Activated CD4-positive, alpha-beta T cell treated with anti-CD3 and anti-CD28 coated beads for 36 hours (primary cell): ENCODE measurements around the gene HOXA4. TPM values are rescaled to one million over a fixed set of nuclear protein-coding genes. Genes with fewer than 3 reads are reported as not detected.

ENCODE experiments used
- ATAC-seq: fragments of 200-7000 bp; cut with Tn5 transposase; one replicate; pipeline ENCODE4 v1.10.0; 2021; ENCODE audit warnings: mild to moderate bottlenecking, moderate library complexity
- CTCF ChIA-PET: fragments of 350-600 bp; sonication (Branson Sonifier 250); formaldehyde crosslinking; loops from one replicate; lab custom pipeline; 2021; ENCODE audit warnings: antibody characterized with exemption; lab: Charles Lee
- POLR2A ChIA-PET: fragments of 350-600 bp; sonication (Branson Sonifier 250); formaldehyde crosslinking; loops from one replicate; lab custom pipeline; 2021; ENCODE audit warnings: antibody characterized with exemption, inconsistent platforms; lab: Charles Lee
- DNase-seq: peaks from one replicate; pipeline ENCODE4 v3.0.0-alpha.2; 2020
- H3K27ac Mint-ChIP-seq: one replicate; pipeline ENCODE4 v1.8.0; 2021; ENCODE audit warnings: mixed read lengths
- H3K27me3 Mint-ChIP-seq: one replicate; pipeline ENCODE4 v1.8.0; 2021; ENCODE audit warnings: mixed read lengths
- H3K36me3 Mint-ChIP-seq: one replicate; pipeline ENCODE4 v1.8.0; 2021; ENCODE audit warnings: low read depth, mixed read lengths
- H3K4me1 Mint-ChIP-seq: one replicate; pipeline ENCODE4 v1.8.0; 2021; ENCODE audit warnings: mixed read lengths
- H3K4me3 Mint-ChIP-seq: one replicate; pipeline ENCODE4 v1.8.0; 2021; ENCODE audit warnings: mild to moderate bottlenecking, moderate library complexity, mixed read lengths
- H3K9me3 Mint-ChIP-seq: one replicate; pipeline ENCODE4 v1.8.0; 2021; ENCODE audit warnings: low read depth, mixed read lengths
- intact Hi-C, 2 experiments: fragments of 100-400 bp; cut with DNase I in 1 of 2; cut with micrococcal nuclease in 1 of 2; formaldehyde crosslinking; loops; one replicate each; pipeline versions ENCODE4 v1.14.2 to v1.15.1; 2022 to 2024; cut with DNase I, micrococcal nuclease
- total RNA-seq, 2 experiments: library from RNA; stranded (reverse); gene quantifications; one replicate each; pipeline ENCODE4 v1.2.3, GENCODE V29; 2021

HOXA4 gene
- total RNA-seq, 2 experiments from 2014 or later: 0.25 TPM; not detected in 1

DNA sequence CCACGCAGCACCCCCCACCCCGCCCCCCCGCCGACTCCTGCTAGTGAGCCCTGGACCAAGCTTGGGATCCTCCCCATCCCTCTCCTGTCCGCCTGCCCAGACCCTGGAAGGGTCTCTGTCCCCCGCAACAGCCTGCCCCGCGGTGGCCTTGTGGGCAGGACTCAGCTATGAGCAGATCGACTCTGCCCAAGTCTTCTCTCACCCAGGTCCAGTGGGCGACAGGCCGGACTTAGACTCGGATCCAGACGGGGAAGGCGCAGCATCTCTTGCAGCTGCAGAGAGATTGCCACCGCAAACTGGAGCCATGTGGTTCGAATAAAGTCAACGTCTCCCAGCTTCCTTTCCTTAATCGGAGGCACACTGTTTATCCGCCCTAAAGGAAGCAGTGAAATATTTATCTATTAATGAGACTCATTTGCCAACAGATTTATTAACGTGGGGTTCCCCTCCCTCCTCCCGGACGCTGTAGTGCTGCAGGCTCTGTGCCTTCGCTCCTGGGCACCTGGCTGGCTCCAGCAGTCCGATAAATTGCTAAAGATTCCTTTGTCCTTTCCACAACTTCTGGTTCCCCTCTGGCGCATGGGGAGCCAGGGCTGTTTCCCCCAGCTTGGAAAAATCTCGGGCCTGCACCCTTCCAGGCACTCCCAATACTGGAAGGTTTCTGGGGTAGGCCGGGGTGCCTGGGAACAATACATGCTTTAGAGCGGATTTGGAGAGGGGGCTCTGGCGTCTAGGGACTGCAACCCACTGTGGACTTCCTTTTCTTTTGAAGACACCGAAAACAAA lies 26.6 kb upstream of the HOXA4 start:
- ChIA-PET CTCF (interaction anchor here (0.7 to 1.1 kb wide), 3 partner anchors 23 to 38 kb away, joined by 3 read pairs; no protein-coding TSS in a partner anchor), POLR2A (no interaction called here)
- DNase-seq (no peak), ATAC-seq (no peak)
- H3K27ac Mint-ChIP-seq: no peak overlapping the region
- intact Hi-C loops: loop anchor here (1.0 to 5.0 kb wide), 3 partner anchors 8 to 60 kb away; partner anchors contain the start of genes HOXA1 (in 1 of the 2) and HOXA9 (in 1 of the 2)
- peaks cover 76% of the 10 kb centered on the region for H3K27me3 Mint-ChIP-seq
- peaks cover 30% of the 10 kb centered on the region for H3K4me1 Mint-ChIP-seq
- H3K9me3 Mint-ChIP-seq: no peaks in the 10 kb centered on the region
- H3K4me3 Mint-ChIP-seq: no peak overlapping the region
- no peaks in the 10 kb centered on the region for H3K36me3 Mint-ChIP-seq

DNA sequence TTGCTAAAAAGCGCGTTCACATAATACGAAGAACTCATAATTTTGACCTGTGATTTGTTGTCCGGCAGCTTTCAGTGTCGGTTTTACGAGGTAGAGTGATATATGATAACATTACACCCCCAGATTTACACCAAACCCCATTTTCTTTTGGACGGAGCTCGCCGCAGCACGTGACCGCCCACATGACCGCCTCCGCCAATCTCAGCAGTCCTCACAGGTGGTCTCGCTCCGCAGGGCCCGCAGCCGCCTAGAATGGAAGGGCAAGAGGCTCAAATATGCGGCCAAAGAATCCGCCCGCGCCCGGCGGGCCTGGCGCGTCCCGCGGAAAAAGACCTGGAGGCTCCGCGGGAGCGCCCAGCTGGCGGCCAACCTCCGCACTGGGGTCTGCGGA lies 25.9 kb upstream of the HOXA4 start, which contains the start of gene HOXA7:
Gene HOXA7, minus strand, starts transcription at position 168 of the 391 bp plus-strand sequence. Its CDS starts 130 bp downstream, at position 38.
- H3K4me1 Mint-ChIP-seq: peaks cover 36% of the 10 kb centered on the region
- CTCF ChIA-PET: interaction anchor here (0.7 to 1.1 kb wide), 3 partner anchors 24 to 38 kb away, joined by 3 read pairs; no protein-coding TSS in a partner anchor
- DNase-seq (no peak), ATAC-seq (no peak)
- POLR2A ChIA-PET: no interaction called here
- peak within 1 kb of the TSS; percentile 41 for H3K4me3 Mint-ChIP-seq
- H3K27me3 Mint-ChIP-seq: peaks cover 79% of the 10 kb centered on the region
- no peaks in the 10 kb centered on the region for H3K36me3 Mint-ChIP-seq
- no peak within 1 kb of the TSS for H3K27ac Mint-ChIP-seq
- intact Hi-C loops: loop anchor here (1.0 to 5.0 kb wide), 3 partner anchors 9 to 59 kb away; partner anchors contain the start of genes HOXA1 (in 1 of the 2) and HOXA9 (in 1 of the 2)
- no peaks in the 10 kb centered on the region for H3K9me3 Mint-ChIP-seq

DNA sequence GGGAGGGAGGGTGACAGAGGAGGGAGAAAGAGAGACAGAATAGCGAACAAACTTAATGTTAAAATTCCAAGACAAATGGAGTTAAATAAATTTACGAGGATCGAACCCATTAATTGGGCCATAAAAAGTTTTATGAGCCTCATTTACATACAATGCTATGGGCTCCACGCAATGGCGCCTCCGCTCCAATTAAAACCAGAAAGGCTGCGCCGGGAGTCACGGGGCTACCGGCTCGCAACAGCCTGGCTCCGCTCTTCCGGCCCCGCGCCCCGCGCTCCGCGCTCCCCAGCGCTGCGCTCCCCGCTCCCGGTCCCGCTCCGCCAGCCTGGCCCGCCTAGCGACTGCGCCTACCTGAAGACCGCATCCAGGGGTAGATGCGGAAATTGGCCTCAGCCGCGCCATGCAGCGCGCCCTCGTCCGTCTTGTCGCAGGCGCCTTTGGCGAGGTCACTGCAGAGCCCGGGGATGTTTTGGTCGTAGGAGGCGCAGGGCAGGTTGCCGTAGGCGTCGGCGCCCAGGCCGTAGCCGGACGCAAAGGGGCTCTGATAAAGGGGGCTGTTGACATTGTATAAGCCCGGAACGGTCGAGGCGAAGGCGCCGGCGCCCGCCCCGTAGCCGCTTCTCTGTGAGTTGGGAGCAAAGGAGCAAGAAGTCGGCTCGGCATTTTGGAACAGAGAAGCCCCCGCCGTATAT lies 25.4 kb upstream of the HOXA4 start:
- POLR2A ChIA-PET: no interaction called here
- Mint-ChIP-seq H3K36me3 (no peaks in the 10 kb centered on the region), H3K27me3 (peaks cover 81% of the 10 kb centered on the region), H3K9me3 (no peaks in the 10 kb centered on the region), H3K27ac (no peak overlapping the region), H3K4me3 (peak overlapping the region; percentile 41), H3K4me1 (peaks cover 39% of the 10 kb centered on the region)
- ATAC-seq (no peak), DNase-seq (no peak)
- CTCF ChIA-PET: interaction anchor here (0.8 to 1.1 kb wide), 3 partner anchors 26 to 786 kb away, joined by 3 to 4 read pairs (median 3); no protein-coding TSS in a partner anchor
- intact Hi-C loops: loop anchor here (1.0 to 5.0 kb wide), 4 partner anchors 9 to 59 kb away; partner anchors contain the start of genes HOXA1 (in 1 of the 2) and HOXA9 (in 1 of the 2)

DNA sequence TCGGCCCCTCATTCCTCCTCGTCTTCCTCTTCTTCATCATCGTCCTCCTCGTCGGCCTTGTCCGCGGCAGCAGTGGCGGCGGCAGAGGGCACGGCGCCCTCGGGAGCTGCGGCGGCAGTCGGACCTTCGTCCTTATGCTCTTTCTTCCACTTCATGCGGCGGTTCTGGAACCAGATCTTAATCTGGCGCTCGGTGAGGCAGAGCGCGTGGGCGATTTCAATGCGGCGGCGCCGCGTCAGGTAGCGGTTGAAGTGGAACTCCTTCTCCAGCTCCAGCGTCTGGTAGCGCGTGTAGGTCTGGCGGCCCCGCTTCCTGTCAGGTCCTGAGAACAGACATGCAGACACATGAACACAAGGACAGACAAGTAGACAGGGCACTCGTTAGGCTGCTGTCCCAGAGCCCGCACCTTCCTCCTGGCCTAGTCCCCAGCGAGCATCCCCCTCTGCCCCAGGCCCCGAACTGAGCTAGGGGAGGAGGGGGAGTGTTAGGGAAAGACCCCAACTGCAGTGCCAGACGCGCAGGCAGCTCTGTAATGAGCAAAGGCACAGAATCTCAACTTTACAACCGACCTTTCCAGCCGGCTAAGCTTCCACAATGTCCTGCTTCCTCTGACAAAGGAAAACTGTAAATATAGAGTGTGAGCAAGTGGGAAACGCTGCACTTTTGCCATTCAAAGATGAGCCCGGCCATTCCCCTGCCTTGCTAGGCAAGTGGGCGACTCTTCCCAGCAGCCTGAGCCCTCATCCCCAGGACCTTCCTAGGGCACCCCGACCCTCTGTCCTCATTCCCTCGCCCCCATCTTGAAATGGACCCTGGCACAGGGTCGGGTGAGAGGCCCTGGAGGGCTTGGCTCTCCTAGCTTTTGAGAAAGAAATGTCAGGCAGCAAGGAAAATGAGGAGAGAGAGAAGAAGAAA lies 24.6 kb upstream of the HOXA4 start:
- ChIA-PET POLR2A (no interaction called here), CTCF (interaction anchor here (0.6 to 1.5 kb wide), 4 partner anchors 57 to 1262 kb away, joined by 3 to 4 read pairs (median 4); no protein-coding TSS in a partner anchor)
- Mint-ChIP-seq H3K27ac (no peak overlapping the region), H3K36me3 (no peaks in the 10 kb centered on the region), H3K4me3 (peak overlapping the region; percentile 30), H3K9me3 (no peaks in the 10 kb centered on the region), H3K27me3 (peaks cover 84% of the 10 kb centered on the region), H3K4me1 (peaks cover 40% of the 10 kb centered on the region)
- peak; percentile 69 for DNase-seq
- ATAC-seq: no peak
- intact Hi-C loops: loop anchor here (2.0 to 5.0 kb wide), 3 partner anchors 14 to 58 kb away; partner anchors contain the start of genes HOXA11 (in 2 of the 2) and HOXA1 (in 1 of the 2)

DNA sequence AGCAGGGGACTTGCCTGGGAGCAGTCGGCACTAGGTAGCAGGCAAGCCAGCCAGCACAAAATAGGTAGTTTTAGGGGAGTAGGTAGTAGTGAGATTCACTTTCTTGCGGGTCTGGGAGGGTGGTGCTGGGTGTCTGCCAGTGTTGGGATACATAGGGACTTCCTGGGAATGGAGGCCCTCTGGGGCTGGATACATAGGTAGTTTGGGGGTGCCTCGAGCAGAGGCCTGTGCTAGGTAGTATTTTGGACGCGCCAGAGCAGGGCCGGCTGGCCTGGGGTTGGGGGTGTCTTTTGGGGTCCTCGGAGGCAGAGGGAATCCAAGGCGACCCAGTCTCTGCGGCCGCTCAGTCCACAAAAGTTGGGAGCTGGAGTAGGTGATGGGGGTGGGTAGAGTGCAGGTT lies 23.8 kb upstream of the HOXA4 start:
- no peak for ATAC-seq
- no peak overlapping the region for H3K4me3 Mint-ChIP-seq
- CTCF ChIA-PET: interaction anchor here (0.6 to 1.5 kb wide), 5 partner anchors 25 to 1262 kb away, joined by 3 to 5 read pairs (median 4); no protein-coding TSS in a partner anchor

DNA sequence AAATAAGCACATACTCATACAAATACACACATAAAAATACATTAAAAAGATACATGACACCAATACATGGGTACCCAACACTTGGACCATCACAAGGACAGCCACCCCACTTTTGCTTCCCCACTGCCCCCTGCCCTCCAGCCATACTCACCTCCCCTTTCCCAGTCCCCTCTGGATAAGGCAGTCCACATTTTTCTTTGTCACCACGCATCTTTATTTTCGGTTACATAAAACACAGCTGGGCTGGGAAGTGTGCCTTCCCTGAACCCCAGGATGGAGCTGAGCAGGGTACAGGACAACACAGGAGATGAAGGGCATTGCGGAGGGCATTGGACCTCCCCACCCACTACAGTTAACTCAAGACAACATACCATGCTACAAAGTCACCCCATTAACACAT lies 23.0 kb upstream of the HOXA4 start:
- peaks cover 81% of the 10 kb centered on the region for H3K27me3 Mint-ChIP-seq
- intact Hi-C loops: loop anchor here (5.0 kb wide), 1 partner anchor 34 kb away; the partner anchor contains the start of gene HOXA11 (in 2 of the 2)
- CTCF ChIA-PET: interaction anchor here (0.7 to 1.5 kb wide), 4 partner anchors 26 to 1291 kb away, joined by 3 to 5 read pairs (median 4); no protein-coding TSS in a partner anchor
- ATAC-seq: no peak
- POLR2A ChIA-PET: interaction anchor here (0.5 kb wide), 1 partner anchor 89 kb away, joined by 3 read pairs; no protein-coding TSS in a partner anchor
- no peak overlapping the region for H3K4me3 Mint-ChIP-seq
- no peaks in the 10 kb centered on the region for H3K36me3 Mint-ChIP-seq
- peaks cover 35% of the 10 kb centered on the region for H3K4me1 Mint-ChIP-seq
- H3K9me3 Mint-ChIP-seq: no peaks in the 10 kb centered on the region
- no peak for DNase-seq
- no peak overlapping the region for H3K27ac Mint-ChIP-seq

More for the DNA sequence above, 23.8 kb upstream of the HOXA4 start:
- intact Hi-C loops: loop anchor here (2.0 to 5.0 kb wide), 2 partner anchors 14 to 33 kb away; partner anchors contain the start of gene HOXA11 (in 2 of the 2)
- H3K9me3 Mint-ChIP-seq: no peaks in the 10 kb centered on the region
- DNase-seq: no peak
- no peaks in the 10 kb centered on the region for H3K36me3 Mint-ChIP-seq
- H3K27me3 Mint-ChIP-seq: peaks cover 82% of the 10 kb centered on the region
- no peak overlapping the region for H3K27ac Mint-ChIP-seq
- POLR2A ChIA-PET: no interaction called here
- H3K4me1 Mint-ChIP-seq: peaks cover 38% of the 10 kb centered on the region

DNA sequence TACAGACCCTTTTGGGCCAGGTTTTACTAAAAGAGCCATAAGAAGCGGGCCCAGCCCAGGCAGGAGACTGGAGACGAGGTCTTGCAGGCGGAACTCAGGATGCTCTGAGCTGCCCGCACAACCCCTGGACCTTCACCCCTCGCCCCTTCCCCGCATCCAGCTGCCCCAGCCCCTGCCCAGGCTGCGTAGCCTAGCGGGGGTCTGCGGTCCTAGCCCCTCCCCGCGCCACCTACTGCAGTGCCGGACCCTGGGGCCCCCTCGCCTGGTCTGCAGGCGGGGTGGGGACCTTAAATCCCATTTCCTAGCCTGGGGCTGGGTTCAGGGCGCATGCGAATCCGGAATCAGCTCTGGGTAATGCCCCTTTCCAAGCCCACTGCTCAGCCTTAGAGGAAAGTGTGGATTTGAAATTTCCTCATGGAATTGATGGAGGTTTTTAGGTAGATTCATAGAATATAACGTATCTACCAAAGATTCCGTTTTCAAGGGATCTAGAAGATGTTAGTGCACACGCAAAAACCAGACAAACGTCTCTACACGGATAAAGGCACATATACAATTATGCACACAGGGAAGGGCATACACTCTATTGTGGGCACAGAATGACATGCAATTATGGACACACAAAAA lies 22.4 kb upstream of the HOXA4 start:
- ChIA-PET POLR2A (interaction anchor here (0.5 kb wide), 1 partner anchor 89 kb away, joined by 3 read pairs; no protein-coding TSS in a partner anchor), CTCF (interaction anchor here (1.1 to 1.2 kb wide), 2 partner anchors 10 to 27 kb away, joined by 4 to 5 read pairs; no protein-coding TSS in a partner anchor)
- Mint-ChIP-seq H3K36me3 (no peaks in the 10 kb centered on the region), H3K9me3 (no peaks in the 10 kb centered on the region), H3K27ac (no peak overlapping the region), H3K27me3 (peaks cover 82% of the 10 kb centered on the region), H3K4me1 (peaks cover 41% of the 10 kb centered on the region), H3K4me3 (no peak overlapping the region)
- intact Hi-C loops: loop anchor here (5.0 kb wide), 1 partner anchor 34 kb away; the partner anchor contains the start of gene HOXA11 (in 2 of the 2)
- ATAC-seq: no peak
- DNase-seq: no peak

DNA sequence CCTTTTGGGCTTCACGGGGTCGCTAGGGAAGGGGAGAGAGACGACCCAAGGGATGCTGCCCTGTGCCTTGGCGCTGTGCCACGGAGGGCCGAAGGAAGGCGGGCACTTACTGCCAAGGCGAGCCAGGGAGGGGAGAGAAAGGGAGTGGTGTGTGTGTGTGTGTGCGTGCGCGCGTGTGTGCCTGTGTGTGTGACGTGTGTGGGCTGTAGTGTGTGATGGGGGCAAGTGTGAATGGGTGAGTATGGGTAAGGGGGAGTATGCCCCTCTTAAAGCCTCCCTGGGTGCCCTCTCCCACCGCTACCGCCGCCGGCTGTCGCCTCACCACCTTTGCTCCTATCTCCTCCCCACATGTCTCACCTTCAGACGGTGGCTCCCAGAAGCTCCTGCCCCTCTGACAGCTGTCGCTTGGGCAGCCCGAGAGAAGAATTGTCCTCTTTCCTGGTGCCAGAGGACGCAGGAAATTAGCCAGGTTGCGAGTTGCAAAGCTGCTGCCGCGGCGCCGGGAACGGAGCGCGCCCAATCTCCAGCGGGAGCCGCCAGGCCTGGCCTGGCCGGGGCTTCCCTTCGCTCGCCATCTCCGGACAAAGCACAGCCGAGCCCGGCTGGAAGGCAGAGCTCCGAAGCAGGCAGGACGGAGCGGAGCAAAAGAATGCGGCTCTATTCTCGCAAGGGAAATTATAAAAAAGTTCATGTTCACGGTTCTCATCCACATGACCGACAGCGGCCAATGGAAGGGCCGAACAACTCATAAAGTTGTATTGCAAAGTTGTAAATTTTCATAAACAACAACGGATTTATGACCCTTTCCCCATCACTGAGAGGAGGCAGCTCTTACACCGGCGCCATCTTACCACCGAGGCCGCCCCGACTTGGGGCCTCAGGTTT lies 21.6 kb upstream of the HOXA4 start, which contains the start of gene HOXA3:
Gene HOXA3, minus strand, starts transcription at position 653 of the 885 bp plus-strand sequence. CDS start 41,943 bp downstream, outside the sequence.
- H3K27ac Mint-ChIP-seq: no peak within 1 kb of the TSS
- CTCF ChIA-PET: interaction anchor here (0.6 to 1.2 kb wide), 3 partner anchors 9 to 18 kb away, joined by 3 to 7 read pairs (median 4); no protein-coding TSS in a partner anchor
- intact Hi-C loops: loop anchor here (2.0 to 5.0 kb wide), 3 partner anchors 17 to 55 kb away; partner anchors contain the start of gene HOXA11 (in 2 of the 2)

More for the DNA sequence above, 21.6 kb upstream of the HOXA4 start, which contains the start of gene HOXA3:
- DNase-seq (no peak), ATAC-seq (no peak)
- peak within 1 kb of the TSS; percentile 35 for H3K4me3 Mint-ChIP-seq
- no peaks in the 10 kb centered on the region for H3K36me3 Mint-ChIP-seq
- H3K27me3 Mint-ChIP-seq: peaks cover 79% of the 10 kb centered on the region
- peaks cover 41% of the 10 kb centered on the region for H3K4me1 Mint-ChIP-seq
- no peaks in the 10 kb centered on the region for H3K9me3 Mint-ChIP-seq
- POLR2A ChIA-PET: no interaction called here
